GM23248 (cell line): ENCODE measurements around the gene TNFRSF12A. TPM values are rescaled to one million over a fixed set of nuclear protein-coding genes. Genes with fewer than 3 reads are reported as not detected.

Source experiments
- DNase-seq: peaks from one replicate; pipeline ENCODE4 v3.0.0-alpha.2; 2015
- H2AFZ ChIP-seq: fragments of 200-600 bp; sonication (generic); 2 replicates; pipeline ENCODE4 v1.6.1; 2016; ENCODE audit warnings: antibody characterized with exemption
- H3F3A ChIP-seq: fragments of 200-600 bp; sonication (generic); 2 replicates; pipeline ENCODE4 v1.6.1; 2016; ENCODE audit warnings: mild to moderate bottlenecking, antibody characterized with exemption, mixed run types; ENCODE audit not compliant: insufficient read depth
- H3K27ac ChIP-seq: fragments of 200-600 bp; sonication (generic); 2 replicates; pipeline ENCODE4 v1.5.1; 2016; ENCODE audit warnings: mild to moderate bottlenecking
- H3K27me3 ChIP-seq: fragments of 200-600 bp; sonication (generic); replicated peaks from 2 replicates; pipeline ENCODE4 v1.6.1; 2016; ENCODE audit warnings: mild to moderate bottlenecking; ENCODE audit not compliant: insufficient read depth
- H3K36me3 ChIP-seq: fragments of 200-600 bp; sonication (generic); 2 replicates; pipeline ENCODE4 v1.6.1; 2016; ENCODE audit warnings: low read depth, mild to moderate bottlenecking
- H3K4me1 ChIP-seq: fragments of 200-600 bp; sonication (generic); 2 replicates; pipeline ENCODE4 v1.6.1; 2016; ENCODE audit warnings: mild to moderate bottlenecking; ENCODE audit not compliant: insufficient read depth
- H3K4me2 ChIP-seq: fragments of 200-600 bp; sonication (generic); one replicate; pipeline ENCODE4 v1.6.1; 2016; ENCODE audit warnings: mild to moderate bottlenecking; ENCODE audit not compliant: unreplicated experiment
- H3K4me3 ChIP-seq: fragments of 200-600 bp; sonication (generic); 2 replicates; pipeline ENCODE4 v1.5.1; 2016; ENCODE audit warnings: mild to moderate bottlenecking
- H3K79me2 ChIP-seq: fragments of 200-600 bp; sonication (generic); 2 replicates; pipeline ENCODE4 v1.6.1; 2016; ENCODE audit warnings: mild to moderate bottlenecking; ENCODE audit not compliant: insufficient read depth
- H3K9ac ChIP-seq: fragments of 200-600 bp; sonication (generic); 2 replicates; pipeline ENCODE4 v1.6.1; 2016; ENCODE audit warnings: mild to moderate bottlenecking
- H3K9me2 ChIP-seq: fragments of 200-600 bp; sonication (generic); 2 replicates; pipeline ENCODE4 v1.6.1; 2016; ENCODE audit warnings: mixed run types, mild to moderate bottlenecking, moderate library complexity; ENCODE audit not compliant: insufficient read depth
- H3K9me3 ChIP-seq: fragments of 200-600 bp; sonication (generic); one replicate; pipeline ENCODE4 v1.6.1; 2017; ENCODE audit warnings: low read depth
- H4K20me1 ChIP-seq: fragments of 200-600 bp; sonication (generic); 2 replicates; pipeline ENCODE4 v1.6.0; 2016; ENCODE audit not compliant: insufficient read depth
- EZH2 ChIP-seq: fragments of 200-600 bp; sonication (generic); IDR thresholded peaks from 2 replicates; pipeline ENCODE4 v1.6.1; 2018; ENCODE audit warnings: antibody characterized with exemption, mild to moderate bottlenecking; ENCODE audit not compliant: insufficient read depth, poor library complexity, severe bottlenecking
- EZH2phosphoT487 ChIP-seq: fragments of 200-600 bp; sonication (generic); IDR thresholded peaks from 2 replicates; pipeline ENCODE4 v1.6.1; 2018; ENCODE audit warnings: antibody characterized with exemption, moderate library complexity, mild to moderate bottlenecking, low read depth; ENCODE audit not compliant: insufficient read depth
- WGBS, 2 experiments: methylation state at CpG; one replicate each; pipeline ENCODE4 v1.1.6; 2015 to 2017; ENCODE audit warnings: low lambda C conversion rate in 2 of 2, low coverage in 1 of 2; ENCODE audit errors: missing lambda C conversion rate in 2 of 2; 5-methylcytosine and 5-hydroxymethylcytosine counted together
- in situ Hi-C: fragments of 300-500 bp; cut with MboI; formaldehyde crosslinking; loops from 2 replicates; pipeline ENCODE4 v1.15.0; 2020
- polyA plus RNA-seq: library from polyadenylated mRNA; unstranded; fragments of >200 nt; fragmentation: Nextera tagmentation; extraction: Ambion mirVana; gene quantifications from 2 replicates; pipeline ENCODE4 v1.2.1, GENCODE V29; 2016
- total RNA-seq: library from RNA; depleted of rRNA; stranded (reverse); fragments of >200 nt; shearing (Covaris generic); gene quantifications from 2 replicates; pipeline ENCODE4 v1.2.3, GENCODE V29; 2014

TNFRSF12A gene
- total and polyA plus RNA-seq, 2 experiments from 2014 or later = 735 to 864 TPM

- TF ChIP-seq EZH2phosphoT487 = peak; percentile 21; the same call in 1 of the 2 replicates
- TF ChIP-seq EZH2 = no peak
- Histone ChIP-seq H3K79me2 (no peaks in the 10 kb centered on the region), H2AFZ (no peak overlapping the region), H3F3A (no peaks in the 10 kb centered on the region), H3K4me1 (no peaks in the 10 kb centered on the region), H4K20me1 (no peaks in the 10 kb centered on the region), H3K9me3 (no peaks in the 10 kb centered on the region), H3K4me2 (no peak overlapping the region), H3K27me3 (peaks cover 42% of the 10 kb centered on the region), H3K9me2 (no peaks in the 10 kb centered on the region), H3K36me3 (no peaks in the 10 kb centered on the region), H3K9ac (no peak overlapping the region), H3K27ac (no peak overlapping the region), H3K4me3 (no peak overlapping the region)
- WGBS, 2 experiments = 2 to 4% methylated on average over 23 to 40 of the region's 40 CpGs
- in situ Hi-C loops = no loop called here
- no peak for DNase-seq
These were observed 16.0 kb downstream of the TNFRSF12A start for GRCh38 chr16:3035972-3036725.

- TF ChIP-seq EZH2 (no peak), EZH2phosphoT487 (0 out of 2 replicates have a peak, but pooled peaks have one; percentile 30)
These were observed 16.7 kb downstream of the TNFRSF12A start, which contains the start of gene BICDL2 for GRCh38 chr16:3036726-3037315. BICDL2 (minus strand) TSS chr16:3036944; CDS start chr16:3035496, 1,448 bp downstream.

DNA sequence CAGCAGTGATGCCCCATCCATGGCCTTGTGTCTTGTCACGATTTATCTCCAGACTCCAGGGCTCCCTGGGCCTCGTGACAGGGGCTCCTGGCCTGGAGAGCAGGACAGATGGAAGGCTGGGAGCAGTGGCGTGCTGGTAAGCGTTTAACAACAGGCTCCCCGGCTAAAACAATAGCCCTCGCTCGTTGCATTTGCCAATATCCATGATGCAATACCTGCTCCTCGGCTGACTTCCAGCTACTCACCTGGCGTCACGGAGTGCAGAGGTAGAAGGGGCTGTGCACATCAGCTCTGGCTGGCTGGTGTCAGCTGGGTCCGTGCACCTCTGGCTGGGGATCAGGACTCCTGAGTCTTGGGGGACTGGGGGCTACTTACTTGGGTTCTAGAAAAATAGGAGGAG is 18.1 kb downstream of the TNFRSF12A start:
- WGBS, 2 experiments = 22 to 27% methylated on average over 11 of the region's 11 CpGs
- TF ChIP-seq EZH2 (no peak), EZH2phosphoT487 (no peak)

More at GRCh38 chr16:3036726-3037315, 16.7 kb downstream of the TNFRSF12A start, which contains the start of gene BICDL2:
- H3K4me1 ChIP-seq = no peaks in the 10 kb centered on the region
- no peaks in the 10 kb centered on the region for H3F3A ChIP-seq
- 12 to 16% methylated on average over 31 to 33 of the region's 44 CpGs for WGBS, 2 experiments
- H3K27me3 ChIP-seq = peaks cover 42% of the 10 kb centered on the region
- no peak within 1 kb of the TSS for H2AFZ ChIP-seq
- no peaks in the 10 kb centered on the region for H3K36me3 ChIP-seq
- H3K4me3 ChIP-seq = no peak within 1 kb of the TSS
- no peaks in the 10 kb centered on the region for H3K79me2 ChIP-seq
- DNase-seq = no peak
- no peak within 1 kb of the TSS for H3K27ac ChIP-seq
- no peaks in the 10 kb centered on the region for H3K9me2 ChIP-seq
- no peaks in the 10 kb centered on the region for H3K9me3 ChIP-seq
- in situ Hi-C loops = no loop called here
- H4K20me1 ChIP-seq = no peaks in the 10 kb centered on the region
- no peak within 1 kb of the TSS for H3K9ac ChIP-seq
- H3K4me2 ChIP-seq = no peak within 1 kb of the TSS

DNA sequence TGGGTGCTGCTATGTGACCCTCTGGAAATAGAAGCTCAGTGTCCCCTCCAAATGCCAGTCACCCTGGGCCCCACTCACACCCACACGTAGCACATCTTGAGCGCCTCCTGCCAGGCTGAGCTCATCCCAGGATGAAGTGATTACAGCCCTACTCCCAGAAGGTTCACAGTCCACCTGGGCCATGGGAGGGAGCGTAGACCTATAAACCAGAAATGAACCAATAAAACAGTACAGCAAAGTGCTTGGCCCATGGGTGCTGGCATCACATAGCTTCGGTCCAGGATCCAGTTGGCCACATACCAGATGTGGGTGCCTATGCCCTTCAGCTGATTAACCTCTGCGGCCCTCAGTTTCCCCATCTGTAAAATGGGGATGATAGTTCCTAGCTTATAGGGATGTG is 18.7 kb downstream of the TNFRSF12A start:
- Histone ChIP-seq H3F3A (no peaks in the 10 kb centered on the region), H3K4me2 (no peak overlapping the region), H3K27me3 (peaks cover 35% of the 10 kb centered on the region), H3K79me2 (no peaks in the 10 kb centered on the region), H2AFZ (no peak overlapping the region), H3K9ac (no peak overlapping the region), H3K9me3 (no peaks in the 10 kb centered on the region), H3K4me1 (no peaks in the 10 kb centered on the region), H3K9me2 (no peaks in the 10 kb centered on the region), H3K4me3 (no peak overlapping the region), H3K27ac (no peak overlapping the region), H4K20me1 (no peaks in the 10 kb centered on the region), H3K36me3 (no peaks in the 10 kb centered on the region)
- no peak for DNase-seq
- in situ Hi-C loops = no loop called here
- WGBS, 2 experiments = 65 to 70% methylated on average over 5 of the region's 5 CpGs
- TF ChIP-seq EZH2phosphoT487 = no peak
- TF ChIP-seq EZH2 = no peak

More for the DNA sequence above, 18.1 kb downstream of the TNFRSF12A start:
- Histone ChIP-seq H2AFZ (no peak overlapping the region), H3K27me3 (peaks cover 40% of the 10 kb centered on the region), H3K79me2 (no peaks in the 10 kb centered on the region), H4K20me1 (no peaks in the 10 kb centered on the region), H3K9ac (no peak overlapping the region), H3K9me3 (no peaks in the 10 kb centered on the region), H3K27ac (no peak overlapping the region), H3K4me1 (no peaks in the 10 kb centered on the region), H3K4me3 (no peak overlapping the region), H3F3A (no peaks in the 10 kb centered on the region), H3K4me2 (no peak overlapping the region), H3K9me2 (no peaks in the 10 kb centered on the region), H3K36me3 (no peaks in the 10 kb centered on the region)
- peak; percentile 10 for DNase-seq
- in situ Hi-C loops = no loop called here
